Aorta (tissue), 5 donors: ENCODE measurements around the gene PTPA. TPM values are rescaled to one million over a fixed set of nuclear protein-coding genes. Genes with fewer than 3 reads are reported as not detected.
A peak's percentile ranks its signal among the peaks of the same experiment; 100 is the strongest.

Experiments used
- ATAC-seq: fragments of 200-7000 bp; cut with Tn5 transposase; one replicate; pipeline ENCODE4 v1.9.1; 2022; ENCODE audit warnings: moderate library complexity; ENCODE audit not compliant: low FRiP score
- DNase-seq, 2 donors: peaks; one replicate each; pipeline ENCODE4 v3.0.0-alpha.2; 2020
- H3K27ac ChIP-seq, 2 donors: one replicate each; pipeline ENCODE4 v1.5.1; 2013; ENCODE audit warnings: low read length in 2 of 2, mild to moderate bottlenecking in 2 of 2, moderate library complexity in 2 of 2, control low read depth in 1 of 2, inconsistent platforms in 1 of 2, low read depth in 1 of 2
- H3K27me3 ChIP-seq, 2 donors: one replicate each; pipeline ENCODE4 v1.6.1; 2013; ENCODE audit warnings: control low read depth in 1 of 2, low read length in 1 of 2, mild to moderate bottlenecking in 1 of 2, moderate library complexity in 1 of 2; ENCODE audit not compliant: insufficient read depth in 2 of 2, control insufficient read depth in 1 of 2
- H3K36me3 ChIP-seq, 2 donors: one replicate each; pipeline ENCODE4 v1.6.1; 2013; ENCODE audit warnings: control low read depth in 1 of 2, low read length in 1 of 2, mild to moderate bottlenecking in 1 of 2; ENCODE audit not compliant: insufficient read depth in 2 of 2, control insufficient read depth in 1 of 2
- H3K4me1 ChIP-seq, 2 donors: one replicate each; pipeline ENCODE4 v1.6.1; 2013; ENCODE audit warnings: low read length in 2 of 2, control low read depth in 1 of 2, mild to moderate bottlenecking in 1 of 2, moderate library complexity in 1 of 2; ENCODE audit not compliant: insufficient read depth in 2 of 2, control insufficient read depth in 1 of 2
- H3K4me3 ChIP-seq, 2 donors: one replicate each; pipeline ENCODE4 v1.5.1; 2013; ENCODE audit warnings: low read length in 2 of 2, control low read depth in 1 of 2, mild to moderate bottlenecking in 1 of 2
- H3K9me3 ChIP-seq: one replicate; pipeline ENCODE4 v1.6.1; 2013; ENCODE audit warnings: mild to moderate bottlenecking, low read length; ENCODE audit not compliant: control insufficient read depth
- WGBS, 2 donors: extraction: QIAGEN DNeasy Blood & Tissue Kit; methylation state at CpG; one replicate each; pipeline ENCODE4 v1.1.7; 2013; 5-methylcytosine and 5-hydroxymethylcytosine counted together
- intact Hi-C, 2 donors: fragments of 100-400 bp; cut with DNase I; formaldehyde crosslinking; loops; one replicate each; pipeline versions ENCODE4 v1.14.2 to v1.15.0; 2022
- polyA plus RNA-seq, 2 donors: library from polyadenylated mRNA; stranded (reverse); fragments of 200-250 nt; gene quantifications; one replicate each; pipeline ENCODE4 v1.2.3, GENCODE V29; 2013
- total RNA-seq, 2 donors: library from RNA; stranded (reverse); fragmentation: NEBNext Ultra II Directional; extraction: Animal tissue kit (Norgen Biotek cat#: 25700); gene quantifications; one replicate each; pipeline ENCODE4 v1.2.1, GENCODE V29; 2021
- donor health status: healthy with polysubstance abuse.
- donor health status: Bipolar disorder and iron deficiency.
- donor health status: DM: no; HTN: no; CAD: no.
- donor health status: DM: no; HTN: no; CAD: no.
- donor health status: DM: yes; HTN: yes; CAD: no.

PTPA gene
- total and polyA plus RNA-seq, 4 donors = 60.6 to 156 (median 76.7) TPM

DNA sequence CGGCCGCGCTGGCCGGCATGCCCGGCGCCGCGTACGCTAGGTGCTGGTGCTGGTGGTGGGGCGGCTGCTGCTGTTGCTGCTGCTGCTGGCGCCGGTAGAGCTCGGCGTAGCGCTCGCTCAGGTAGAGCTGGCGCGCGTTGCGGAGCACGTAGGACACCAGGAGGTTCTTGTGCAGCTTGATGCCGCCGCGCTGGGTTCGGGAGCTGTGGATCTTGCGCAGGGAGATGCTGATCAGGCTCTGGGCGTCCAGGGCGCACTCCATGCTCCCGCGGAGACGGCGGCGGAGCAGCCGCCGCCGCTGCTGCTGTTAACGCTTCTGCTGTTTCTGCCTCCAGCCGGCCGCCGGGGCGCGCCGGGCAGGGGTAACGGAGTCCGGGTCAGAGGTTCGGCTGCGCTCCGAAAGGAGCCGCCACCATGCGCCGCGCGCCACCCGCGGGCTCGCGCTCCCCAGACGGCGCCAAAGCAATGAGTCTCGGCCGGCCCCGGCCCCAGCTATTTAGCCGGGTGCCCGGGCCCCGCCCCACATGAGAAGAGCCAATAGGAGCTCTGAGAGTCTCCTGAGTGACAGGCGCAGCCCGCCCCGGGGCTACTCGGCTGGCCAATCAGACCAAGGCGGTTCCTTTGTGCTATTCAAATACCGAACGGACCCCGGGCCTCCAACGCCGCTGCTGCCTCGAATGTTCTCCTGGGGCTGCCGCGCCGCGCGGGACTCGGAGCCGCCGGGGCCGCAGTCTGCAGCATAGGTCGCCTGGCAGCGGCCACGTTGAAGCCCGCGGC is 66.8 kb downstream of the PTPA start, which contains the start of gene IER5L:
Gene IER5L (minus strand): TSS at position 471 of the 777 bp plus-strand sequence. CDS start 209 bp downstream, at position 262.
- ATAC-seq = peak; percentile 87
- Histone ChIP-seq H3K4me3 (peak within 1 kb of the TSS; percentile 67 to 97), H3K4me1 (no peaks in the 10 kb centered on the region), H3K27ac (peak within 1 kb of the TSS; percentile 51 to 85), H3K9me3 (no peaks in the 10 kb centered on the region), H3K36me3 (no peaks in the 10 kb centered on the region), H3K27me3 (peaks cover 0 to 2% of the 10 kb centered on the region in 2 donors)
- peak; percentile 97 for DNase-seq
- 0 to 1% methylated on average over 74 to 90 of the region's 90 CpGs for WGBS, 2 donors
- intact Hi-C loops = loop anchor here (2.0 to 5.0 kb wide), 3 partner anchors 77 to 154 kb away; no protein-coding TSS in a partner anchor

- ATAC-seq = no peak
- Histone ChIP-seq H3K27ac (no peak overlapping the region), H3K36me3 (no peaks in the 10 kb centered on the region), H3K4me1 (no peaks in the 10 kb centered on the region), H3K27me3 (peaks cover 0 to 2% of the 10 kb centered on the region in 2 donors), H3K4me3 (no peak overlapping the region), H3K9me3 (no peaks in the 10 kb centered on the region)
- peak in 1 of 2 donors; percentile 60 for DNase-seq
- intact Hi-C loops = loop anchor here (5.0 kb wide), 2 partner anchors 139 to 154 kb away; no protein-coding TSS in a partner anchor
- 27 to 31% methylated on average over 38 to 45 of the region's 45 CpGs for WGBS, 2 donors
Observed at GRCh38 chr9:129178568-129179382, 67.6 kb downstream of the PTPA start.

DNA sequence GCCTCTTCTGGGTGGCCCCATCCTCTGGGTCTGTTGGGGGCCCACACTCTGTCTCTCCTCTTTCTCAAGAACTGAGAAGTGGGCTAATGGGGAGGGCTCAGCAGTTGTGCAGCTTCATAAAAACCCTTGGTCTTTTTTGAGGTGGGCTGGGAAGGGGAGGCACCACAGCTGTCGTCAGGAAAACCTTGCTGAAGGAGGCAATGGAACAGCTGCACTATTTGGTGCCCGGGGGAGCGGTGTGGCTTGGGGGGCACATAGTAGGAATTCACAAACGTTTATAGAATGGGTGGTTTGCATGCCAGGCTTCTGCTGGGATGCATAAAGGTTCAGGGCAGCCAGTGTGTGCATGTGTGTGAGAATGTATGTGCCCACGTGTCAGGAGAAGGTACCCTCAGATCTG is 70.0 kb downstream of the PTPA start:
- 84 to 85% methylated on average over 5 of the region's 5 CpGs for WGBS, 2 donors
- Histone ChIP-seq H3K9me3 (no peaks in the 10 kb centered on the region), H3K4me1 (no peaks in the 10 kb centered on the region), H3K27ac (no peak overlapping the region), H3K36me3 (no peaks in the 10 kb centered on the region), H3K4me3 (no peak overlapping the region), H3K27me3 (peaks cover 0 to 2% of the 10 kb centered on the region in 2 donors)
- no peak for ATAC-seq
- no peak for DNase-seq
- intact Hi-C loops = loop anchor here in 1 of 2 donors (10.0 kb wide), 1 partner anchor 64 kb away; no protein-coding TSS in a partner anchor

GRCh38 chr9:129182122-129182521 is 70.9 kb downstream of the PTPA start:
- DNase-seq = no peak
- intact Hi-C loops = loop anchor here in 1 of 2 donors (10.0 kb wide), 1 partner anchor 63 kb away; no protein-coding TSS in a partner anchor
- 88 to 94% methylated on average over 4 of the region's 4 CpGs for WGBS, 2 donors
- H3K27me3 ChIP-seq = peaks cover 0 to 2% of the 10 kb centered on the region in 2 donors
- H3K9me3 ChIP-seq = no peaks in the 10 kb centered on the region
- H3K4me1 ChIP-seq = no peaks in the 10 kb centered on the region
- no peaks in the 10 kb centered on the region for H3K36me3 ChIP-seq
- no peak for ATAC-seq
- no peak overlapping the region for H3K4me3 ChIP-seq
- H3K27ac ChIP-seq = no peak overlapping the region

DNA sequence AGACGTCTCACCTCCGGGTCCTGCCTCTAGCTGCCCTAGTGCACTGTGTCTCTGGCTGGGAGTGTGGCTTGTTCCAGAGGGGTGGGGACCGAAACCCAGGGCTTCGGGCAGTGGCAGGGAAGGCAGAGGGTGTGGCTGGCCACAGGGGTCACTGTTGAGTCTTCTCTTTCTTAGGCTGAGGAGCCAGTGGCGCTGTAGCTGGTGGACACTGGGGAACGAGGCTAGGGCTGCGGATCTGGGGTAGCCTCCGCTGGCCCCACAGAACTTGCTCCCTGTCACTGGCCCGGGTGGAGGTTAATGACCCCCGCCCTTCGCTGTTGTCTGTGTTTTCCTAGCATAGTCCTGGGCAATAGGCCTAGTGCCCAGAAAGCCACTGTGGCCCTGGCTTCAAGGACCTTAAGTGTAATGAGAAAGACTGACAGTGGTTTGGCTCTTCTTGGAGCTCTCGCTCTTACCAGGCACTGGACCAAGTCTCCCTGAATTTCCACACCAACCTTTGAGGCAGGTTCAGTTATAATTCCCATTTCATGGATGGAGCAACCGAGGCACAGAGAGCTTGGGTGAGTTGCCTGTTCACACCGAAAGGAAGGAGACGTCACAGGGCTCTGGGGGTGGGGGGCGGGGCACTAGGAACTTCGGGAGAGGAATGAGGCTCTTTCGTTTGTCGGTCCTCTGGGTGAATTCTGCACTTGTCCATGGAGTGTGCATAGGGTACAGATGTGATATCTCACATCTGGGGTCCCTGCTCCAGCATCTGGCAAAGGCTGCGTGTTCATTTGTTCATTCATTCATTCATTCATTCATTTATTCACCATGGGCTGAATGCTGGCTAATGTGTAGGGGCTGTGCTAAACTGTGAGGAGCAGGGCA is 71.6 kb downstream of the PTPA start:
- H3K4me3 ChIP-seq = no peak overlapping the region
- intact Hi-C loops = loop anchor here in 1 of 2 donors (10.0 kb wide), 1 partner anchor 62 kb away; no protein-coding TSS in a partner anchor
- ATAC-seq = no peak
- no peaks in the 10 kb centered on the region for H3K4me1 ChIP-seq
- no peaks in the 10 kb centered on the region for H3K36me3 ChIP-seq
- no peak overlapping the region for H3K27ac ChIP-seq
- H3K27me3 ChIP-seq = peaks cover 0 to 2% of the 10 kb centered on the region in 2 donors
- H3K9me3 ChIP-seq = no peaks in the 10 kb centered on the region
- DNase-seq = peak in 1 of 2 donors; percentile 63
- WGBS, 2 donors = 81 to 83% methylated on average over 20 of the region's 20 CpGs

GRCh38 chr9:129183495-129184218 is 72.4 kb downstream of the PTPA start:
- Histone ChIP-seq H3K27me3 (no peaks in the 10 kb centered on the region), H3K36me3 (no peaks in the 10 kb centered on the region), H3K4me3 (no peak overlapping the region), H3K27ac (no peak overlapping the region), H3K4me1 (no peaks in the 10 kb centered on the region), H3K9me3 (no peaks in the 10 kb centered on the region)
- intact Hi-C loops = loop anchor here in 1 of 2 donors (10.0 kb wide), 1 partner anchor 61 kb away; no protein-coding TSS in a partner anchor
- 66 to 67% methylated on average over 6 of the region's 6 CpGs for WGBS, 2 donors
- no peak for DNase-seq
- no peak for ATAC-seq

DNA sequence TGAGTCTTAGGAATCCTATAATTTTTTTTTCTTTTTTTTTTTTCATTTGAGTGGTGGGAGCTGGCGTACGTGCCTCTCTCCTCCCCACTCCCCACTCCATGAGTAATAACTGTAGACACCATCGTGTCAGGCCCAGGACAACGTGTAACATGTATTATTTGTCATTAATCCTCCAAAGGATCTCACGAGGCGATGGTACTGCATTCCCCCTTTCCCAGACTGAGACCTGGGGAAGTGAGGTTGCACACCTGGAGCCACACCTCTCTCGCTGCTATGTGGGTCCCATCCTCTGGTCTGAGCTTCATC is 73.0 kb downstream of the PTPA start:
- no peaks in the 10 kb centered on the region for H3K27me3 ChIP-seq
- DNase-seq (no peak), ATAC-seq (no peak)
- intact Hi-C loops = loop anchor here in 1 of 2 donors (10.0 kb wide), 1 partner anchor 61 kb away; no protein-coding TSS in a partner anchor
- no peak overlapping the region for H3K4me3 ChIP-seq
- H3K36me3 ChIP-seq = no peaks in the 10 kb centered on the region
- WGBS, 2 donors = 88% methylated on average over 7 of the region's 7 CpGs
- H3K27ac ChIP-seq = no peak overlapping the region
- H3K9me3 ChIP-seq = no peaks in the 10 kb centered on the region
- no peaks in the 10 kb centered on the region for H3K4me1 ChIP-seq
